GM08714 (cell line): Measurements from ENCODE around the gene DNMT3A.

Source experiments
- H3K4me3 ChIP-seq: fragments of 200-500 bp; sonication (Bioruptor generic); 2 replicates; pipeline ENCODE4 v1.5.1; 2014; ENCODE audit warnings: mild to moderate bottlenecking, low read length, inconsistent platforms
- ZNF274 ChIP-seq: IDR thresholded peaks from 2 replicates; pipeline ENCODE4 v1.6.1; 2012; ENCODE audit warnings: mild to moderate bottlenecking, low read depth, low read length

The DNMT3A gene

GRCh38 chr2:25315316-25315680, 26.4 kb downstream of the DNMT3A start:
- TF ChIP-seq ZNF274, result no peak
- no peak overlapping the region for H3K4me3 ChIP-seq

GRCh38 chr2:25314514-25315315, 27.0 kb downstream of the DNMT3A start:
- no peak overlapping the region for H3K4me3 ChIP-seq
- no peak for TF ChIP-seq ZNF274

- TF ChIP-seq ZNF274, result no peak
- H3K4me3 ChIP-seq, result no peak overlapping the region
These were observed 27.8 kb downstream of the DNMT3A start for GRCh38 chr2:25313711-25314513.

DNA sequence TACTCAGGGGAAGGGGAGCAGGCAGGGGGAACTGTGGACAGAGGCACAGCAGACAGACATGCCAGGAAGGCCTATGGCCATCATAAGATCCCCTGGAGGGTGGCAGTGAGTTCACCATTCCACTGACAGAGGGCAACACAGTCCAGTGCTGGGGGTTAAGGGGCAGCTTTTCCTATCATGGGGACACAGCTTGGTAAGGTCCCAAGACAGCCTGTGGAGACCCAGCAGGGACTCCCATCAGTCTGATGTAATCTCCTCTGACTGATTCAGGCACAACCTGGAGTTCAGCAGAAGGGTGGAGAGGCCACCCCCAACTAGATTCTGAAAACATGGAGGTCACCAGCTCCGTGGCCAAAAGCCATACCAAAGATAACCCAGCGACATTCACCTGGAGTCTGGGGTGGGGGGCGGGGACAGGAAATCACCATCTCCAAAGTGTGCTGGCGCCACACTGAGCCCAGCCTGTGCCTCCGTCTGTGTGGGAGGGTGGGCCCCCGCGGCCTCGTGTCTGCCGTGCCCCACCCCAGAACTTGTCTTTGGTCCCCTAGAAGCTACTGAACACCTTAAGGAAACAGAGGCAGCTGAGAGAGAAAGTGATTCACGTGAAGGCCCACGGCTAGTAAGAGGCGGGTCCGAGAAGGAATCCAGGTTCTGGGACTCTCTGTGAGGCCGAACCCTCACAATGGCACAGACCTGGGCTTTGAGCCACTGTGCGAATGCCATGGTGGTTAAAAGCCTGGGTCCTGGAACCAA, 28.6 kb downstream of the DNMT3A start:
- no peak overlapping the region for H3K4me3 ChIP-seq
- TF ChIP-seq ZNF274, result no peak

DNA sequence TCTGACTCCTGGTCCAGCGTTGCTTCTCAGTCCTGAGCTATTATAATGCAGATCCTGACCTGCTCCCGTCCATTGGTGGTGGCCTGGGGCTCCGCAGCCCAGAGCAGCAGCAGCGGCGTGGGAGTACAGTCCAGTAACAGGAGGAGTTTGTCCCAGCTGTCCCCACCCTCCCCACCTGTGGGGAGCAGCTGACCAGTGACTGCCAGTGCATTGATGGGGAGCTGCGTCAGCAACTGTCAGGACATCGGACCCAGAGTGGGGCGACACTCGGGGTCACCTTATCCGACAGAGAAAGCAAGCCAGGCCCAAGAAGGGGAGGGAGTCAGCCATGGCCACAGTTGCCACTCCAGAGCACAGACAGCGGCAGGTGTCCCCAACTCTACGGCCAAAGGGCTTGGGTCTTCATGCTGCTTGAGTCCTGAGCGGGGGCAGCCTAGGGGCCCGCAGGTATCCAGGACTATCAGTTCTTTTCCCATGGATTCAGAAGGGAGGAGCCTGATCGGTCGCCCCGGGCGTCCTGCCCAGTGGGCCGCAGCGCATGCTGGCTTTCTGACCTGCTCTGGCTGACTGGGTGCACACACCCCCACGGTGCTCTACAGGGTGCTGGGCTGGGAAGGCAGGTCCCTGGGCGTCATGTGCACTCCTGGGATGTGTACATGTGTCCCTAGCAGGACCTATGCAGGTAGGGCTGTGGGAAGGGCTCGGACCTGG, 29.7 kb downstream of the DNMT3A start:
- no peak overlapping the region for H3K4me3 ChIP-seq
- no peak for TF ChIP-seq ZNF274

- no peak for TF ChIP-seq ZNF274
- H3K4me3 ChIP-seq, result no peak overlapping the region
These were observed 30.5 kb downstream of the DNMT3A start for GRCh38 chr2:25310965-25311864.

DNA sequence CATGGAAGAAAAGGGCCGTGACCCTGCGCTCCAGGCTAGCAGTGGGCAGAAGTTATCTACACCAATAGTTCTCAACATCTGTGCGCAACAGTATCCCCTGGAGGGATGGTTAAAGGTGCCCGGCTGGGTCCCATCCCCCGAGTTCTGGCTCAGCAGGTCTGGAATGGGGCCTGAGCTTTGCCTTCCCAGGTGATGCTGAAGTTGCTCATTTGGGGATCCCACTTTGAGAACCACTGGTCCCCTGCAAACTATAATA, 31.1 kb downstream of the DNMT3A start:
- no peak overlapping the region for H3K4me3 ChIP-seq
- no peak for TF ChIP-seq ZNF274

- TF ChIP-seq ZNF274, result no peak
- no peak overlapping the region for H3K4me3 ChIP-seq
These were observed 32.3 kb downstream of the DNMT3A start for GRCh38 chr2:25309402-25309801.

GRCh38 chr2:25308599-25308998, 33.1 kb downstream of the DNMT3A start:
- no peak overlapping the region for H3K4me3 ChIP-seq
- TF ChIP-seq ZNF274, result no peak

DNA sequence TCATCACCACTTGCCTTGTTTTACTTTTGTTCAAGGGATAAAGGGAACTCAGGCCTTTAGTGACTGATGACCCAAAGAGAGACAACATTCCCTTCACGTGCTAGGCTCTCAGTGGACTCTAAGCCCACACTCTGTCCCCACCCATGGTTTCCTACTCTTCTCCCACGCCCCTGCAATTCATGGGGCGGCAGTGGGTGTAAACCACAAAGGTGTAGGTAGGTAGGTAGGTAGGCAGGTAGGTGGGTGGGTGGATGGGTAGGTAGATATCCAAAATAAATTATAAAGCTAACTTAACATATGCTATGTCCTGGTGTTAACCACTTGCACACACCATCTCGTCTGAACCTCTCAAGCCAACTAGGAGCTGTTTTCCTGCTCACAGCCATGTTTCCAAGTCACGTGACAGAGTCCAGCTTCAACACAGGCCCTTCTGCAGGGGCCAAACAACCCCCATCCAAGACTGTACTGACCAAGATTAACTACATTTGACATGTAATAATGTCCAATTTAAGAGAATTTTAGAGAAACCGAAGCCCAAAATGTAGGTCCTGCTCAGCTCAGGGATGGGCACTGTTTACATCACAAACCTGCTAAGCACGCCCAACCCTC, 33.7 kb downstream of the DNMT3A start:
- H3K4me3 ChIP-seq, result no peak overlapping the region
- TF ChIP-seq ZNF274, result no peak

DNA sequence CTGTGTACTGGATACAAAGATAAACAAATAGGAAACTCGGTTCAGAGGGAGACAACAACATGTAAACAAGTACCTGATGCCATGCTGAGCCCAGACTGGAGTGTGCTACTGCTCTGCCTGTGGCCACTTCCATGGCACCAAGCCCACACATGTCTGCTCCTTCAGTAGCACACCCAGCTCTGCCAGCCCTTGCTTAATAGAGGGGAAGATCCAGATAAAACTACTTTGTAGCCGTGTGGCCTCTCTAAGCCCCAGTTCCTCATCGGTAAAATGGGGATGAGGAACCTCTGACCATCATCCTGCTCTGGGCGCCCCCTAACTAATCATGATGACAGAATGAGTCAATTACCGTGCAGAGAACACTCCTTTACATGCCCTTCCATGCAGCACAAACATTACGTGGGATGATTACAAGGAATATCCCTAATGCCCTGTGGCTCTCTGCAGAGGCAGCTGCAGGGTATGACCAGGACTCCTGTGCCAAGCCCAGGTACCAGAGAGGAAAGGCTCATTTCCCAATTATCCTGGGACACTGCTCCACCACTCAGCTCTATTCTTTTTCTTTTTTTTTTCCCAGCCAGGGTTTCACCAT, 34.9 kb downstream of the DNMT3A start:
- TF ChIP-seq ZNF274, result no peak
- H3K4me3 ChIP-seq, result no peak overlapping the region

- no peak for TF ChIP-seq ZNF274
- H3K4me3 ChIP-seq, result no peak overlapping the region
These were observed 36.0 kb downstream of the DNMT3A start for GRCh38 chr2:25305775-25306174.
